ENCODE data around the gene PSMB8.

The PSMB8 gene

DNA sequence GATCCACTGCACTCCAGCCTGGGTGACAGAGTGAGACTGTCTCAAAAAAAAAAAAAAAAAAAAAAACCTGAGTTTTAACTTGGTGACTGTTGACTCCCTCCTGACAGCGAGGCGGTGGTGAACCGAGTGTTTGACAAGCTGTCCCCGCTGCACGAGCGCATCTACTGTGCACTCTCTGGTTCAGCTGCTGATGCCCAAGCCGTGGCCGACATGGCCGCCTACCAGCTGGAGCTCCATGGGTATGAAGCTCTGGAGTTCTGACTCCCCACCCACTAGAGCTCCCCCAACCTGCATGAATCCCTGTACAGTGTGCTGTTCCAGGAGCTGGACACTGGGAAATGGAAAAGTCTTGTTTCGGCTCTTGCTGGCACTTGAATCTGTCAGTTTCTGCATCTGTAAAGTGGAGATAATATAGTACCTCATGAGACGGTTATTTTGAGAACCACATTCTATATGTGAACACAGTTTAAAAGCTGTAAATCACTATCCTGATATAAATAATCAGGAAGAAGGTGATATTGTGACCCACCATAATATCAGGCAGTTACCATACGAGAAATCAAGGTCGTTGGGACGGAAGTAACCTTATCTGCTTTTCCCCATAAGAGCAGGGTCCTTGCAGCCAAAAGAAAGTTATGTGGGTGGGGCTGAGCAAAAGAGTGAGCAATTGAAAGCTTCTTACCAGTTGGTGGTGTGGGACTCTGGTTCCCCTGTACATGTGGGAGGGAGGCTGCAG is 13.5 kb upstream of the PSMB8 start:
- DNase-seq (ENCODE audit: low read depth): no peak

DNA sequence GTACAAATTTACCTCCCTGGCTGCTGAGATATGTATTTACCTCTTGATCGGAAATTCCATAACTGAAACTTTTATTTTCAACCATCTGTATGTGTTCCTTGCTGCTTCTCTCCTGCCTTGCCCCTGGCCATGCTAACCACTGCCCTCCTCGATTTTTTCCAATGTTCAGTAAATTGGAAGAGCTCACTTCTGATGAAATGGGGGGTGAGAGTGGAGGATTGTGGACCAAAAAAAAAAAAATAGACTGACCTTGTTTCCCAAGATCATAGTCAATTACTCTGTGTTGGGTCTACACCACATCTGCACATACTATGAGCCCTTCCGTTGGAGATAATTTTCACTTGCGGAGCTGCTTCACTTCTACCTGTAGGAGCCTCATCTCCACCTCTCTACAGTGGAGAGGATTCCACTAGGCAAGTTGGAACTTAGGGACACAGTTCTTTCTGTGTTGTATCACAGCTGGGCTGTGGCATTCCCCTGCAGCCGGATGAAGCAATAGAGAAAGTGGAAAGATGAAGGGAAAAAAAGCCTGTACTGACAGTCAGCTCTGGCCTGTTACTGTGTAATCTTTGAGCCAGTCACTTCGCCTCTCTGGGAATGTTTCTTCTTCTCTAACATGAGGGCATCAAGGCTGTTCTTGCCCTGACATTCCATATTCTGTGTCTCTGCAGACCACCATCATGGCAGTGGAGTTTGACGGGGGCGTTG is 11.8 kb upstream of the PSMB8 start:
- DNase-seq (ENCODE audit: low read depth): no peak

DNA sequence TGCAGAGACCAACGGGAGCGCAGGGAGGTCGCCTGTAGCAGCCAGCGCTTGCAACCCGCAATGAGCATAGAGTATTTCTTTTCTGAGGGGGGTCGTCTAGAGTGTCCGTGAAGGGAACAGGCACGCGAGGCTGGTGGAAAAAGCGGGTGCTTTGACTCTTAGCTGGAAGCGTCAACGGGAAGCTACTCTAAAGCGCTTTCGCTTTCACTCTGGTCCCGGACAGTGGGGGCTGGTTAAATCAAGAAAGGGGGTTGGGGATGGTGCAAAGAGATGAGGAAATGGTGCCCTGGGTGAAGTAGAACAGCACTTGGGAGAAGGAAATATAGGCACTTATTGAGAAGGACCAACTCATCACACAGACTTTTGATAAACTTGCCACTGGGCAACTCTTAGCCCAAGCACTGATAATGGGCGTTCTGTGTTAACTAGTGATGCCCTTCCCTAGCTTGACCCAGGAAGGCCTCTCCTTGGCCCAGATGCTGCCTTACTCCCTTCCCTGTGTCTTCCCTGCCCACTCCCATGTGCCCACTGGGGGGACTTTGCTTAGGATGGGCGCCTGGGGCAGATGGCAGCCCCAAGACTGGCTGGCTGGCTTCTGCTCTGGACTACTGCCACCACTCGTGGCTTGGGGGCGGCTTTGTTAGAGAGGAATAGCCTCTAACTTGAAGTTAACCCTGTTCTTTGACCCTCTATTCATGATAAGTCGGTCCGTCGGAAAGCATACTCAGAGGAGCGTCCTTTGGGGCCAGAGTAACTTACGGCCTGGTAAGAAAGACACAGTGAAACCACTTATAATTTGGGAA is 10.7 kb upstream of the PSMB8 start:
- DNase-seq (ENCODE audit: low read depth): peak; percentile 57

DNA sequence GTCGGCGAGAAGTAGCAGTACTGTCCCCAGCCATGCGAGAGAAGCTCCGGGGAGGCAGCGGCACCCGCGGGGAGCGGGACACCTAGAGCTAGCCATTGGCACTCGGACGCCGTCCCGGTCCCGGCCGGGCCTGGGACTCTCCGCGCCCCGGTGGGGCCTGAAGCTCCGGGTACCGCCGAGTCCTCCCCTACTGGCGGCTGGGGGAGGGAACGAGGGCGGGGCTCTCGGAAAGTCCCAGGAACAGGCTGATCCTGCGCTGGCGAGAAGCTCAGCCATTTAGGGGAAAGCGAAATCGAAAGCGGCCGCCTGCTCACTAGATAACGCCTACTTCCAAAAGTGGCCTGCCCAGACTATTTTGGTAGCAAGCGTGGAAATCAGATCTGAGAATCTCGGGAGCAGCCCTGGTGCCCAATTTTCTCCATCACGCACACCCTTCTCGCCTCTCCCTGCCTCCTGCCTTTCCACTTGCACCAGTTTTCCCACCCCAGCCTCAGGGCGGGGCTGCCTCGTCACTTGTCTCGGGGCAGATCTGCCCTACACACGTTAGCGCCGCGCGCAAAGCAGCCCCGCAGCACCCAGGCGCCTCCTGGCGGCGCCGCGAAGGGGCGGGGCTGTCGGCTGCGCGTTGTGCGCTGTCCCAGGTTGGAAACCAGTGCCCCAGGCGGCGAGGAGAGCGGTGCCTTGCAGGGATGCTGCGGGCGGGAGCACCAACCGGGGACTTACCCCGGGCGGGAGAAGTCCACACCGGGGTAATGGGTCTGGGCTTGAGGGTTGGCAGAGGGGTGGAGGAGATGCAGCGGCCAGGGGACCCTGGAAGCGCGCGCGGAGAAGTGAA is 9.9 kb upstream of the PSMB8 start, which contains the start of the genes PSMB9 and TAP1:
Gene PSMB9 (plus strand): TSS at position 652 of the 835 bp plus-strand sequence. CDS start 38 bp downstream, at position 690.
Gene TAP1 (minus strand): TSS at position 164 of the 835 bp plus-strand sequence. CDS start 68 bp downstream, at position 96.
- DNase-seq (ENCODE audit: low read depth): peak; percentile 95

DNA sequence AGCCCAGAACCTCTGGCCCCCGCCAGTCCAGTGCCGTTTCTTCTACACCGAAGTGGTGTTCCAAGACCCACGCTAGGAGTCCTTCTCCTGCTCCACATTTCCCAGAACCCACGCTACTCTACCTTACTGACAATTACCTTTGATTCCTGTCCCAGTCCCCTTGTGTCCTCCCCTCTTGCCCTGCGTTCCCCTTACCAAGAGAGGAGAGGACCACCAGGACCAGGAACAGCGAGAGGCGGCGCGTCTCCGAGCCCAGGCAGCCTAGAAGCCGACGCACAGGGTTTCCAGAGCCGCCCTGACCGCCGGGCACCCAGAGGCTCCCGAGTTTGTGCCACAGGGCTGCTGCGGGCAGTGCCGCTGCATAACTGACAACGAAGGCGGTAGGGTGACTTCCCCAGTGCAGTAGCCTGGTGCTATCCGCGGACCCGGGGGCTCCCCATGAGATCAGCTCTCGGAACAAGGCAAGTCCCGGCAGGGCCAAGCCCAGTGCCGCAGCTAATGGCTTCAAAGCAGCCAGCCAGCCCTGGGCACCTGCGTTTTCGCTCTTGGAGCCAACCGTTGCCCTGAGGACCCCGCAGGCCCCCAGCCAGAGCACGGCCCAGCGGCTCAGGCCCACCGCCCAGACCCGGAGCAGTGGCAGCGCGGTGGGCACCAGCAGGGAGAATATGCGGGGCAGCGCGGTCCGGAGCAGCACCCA is 9.1 kb upstream of the PSMB8 start:
- peak; percentile 54 for DNase-seq (ENCODE audit: low read depth)

DNA sequence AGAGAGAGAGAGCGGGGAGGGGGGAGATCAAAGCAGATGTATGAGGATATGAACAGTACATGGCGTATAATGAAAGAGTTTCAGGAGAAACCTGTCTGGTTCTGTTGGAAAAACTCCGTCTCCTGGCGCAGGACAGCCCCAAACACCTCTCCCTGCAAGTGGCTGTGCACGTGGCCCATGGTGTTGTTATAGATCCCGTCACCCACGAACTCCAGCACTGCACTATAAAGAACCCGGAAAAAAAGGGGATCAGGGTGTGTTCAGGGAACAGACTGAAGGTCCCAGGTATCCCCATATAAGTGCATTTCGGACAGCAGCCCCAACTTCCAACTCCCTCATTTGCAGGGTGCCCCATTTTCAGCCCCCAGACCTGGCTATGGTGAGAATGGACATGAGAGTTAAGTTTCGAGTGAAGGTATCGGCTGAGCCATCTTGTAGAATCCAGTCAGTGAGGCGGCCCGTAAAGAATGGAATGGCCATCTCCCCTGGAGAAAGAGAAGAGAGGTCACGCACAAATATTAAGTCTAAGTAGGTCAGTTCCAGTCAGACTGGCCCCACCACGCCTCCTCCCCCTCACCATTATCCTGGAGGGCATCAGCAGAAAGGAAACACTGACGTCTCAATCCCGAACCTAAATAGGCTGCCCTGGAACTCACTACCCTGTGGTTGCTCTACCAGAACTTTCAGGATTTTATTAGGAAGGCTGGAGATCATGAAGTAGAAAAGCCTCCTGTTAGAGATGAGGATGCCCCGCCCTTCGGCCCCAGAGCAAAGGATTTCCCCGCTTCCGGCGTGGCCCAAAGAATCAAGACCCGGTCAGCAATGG is 8.4 kb upstream of the PSMB8 start:
- DNase-seq (ENCODE audit: low read depth): peak; percentile 35

DNA sequence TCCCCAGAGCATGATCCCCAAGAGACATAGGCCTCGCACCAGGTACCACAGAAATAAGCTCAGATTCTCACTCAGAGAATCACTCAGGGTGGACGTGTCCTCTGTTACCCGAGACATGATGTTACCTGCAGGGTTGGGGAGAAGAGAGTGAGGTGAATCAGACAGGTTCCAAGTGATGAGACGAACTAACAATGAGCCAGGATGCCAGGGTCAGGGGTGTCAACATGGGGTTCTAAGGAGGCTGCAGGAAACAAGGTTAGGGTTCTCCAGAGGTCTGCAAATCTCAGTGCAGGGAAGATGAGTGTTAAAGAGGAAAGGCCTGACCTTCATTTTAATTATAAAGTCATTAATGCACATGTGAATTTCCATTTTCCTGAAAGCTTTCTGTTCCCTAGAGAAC is 7.2 kb upstream of the PSMB8 start:
- DNase-seq (ENCODE audit: low read depth): no peak

DNA sequence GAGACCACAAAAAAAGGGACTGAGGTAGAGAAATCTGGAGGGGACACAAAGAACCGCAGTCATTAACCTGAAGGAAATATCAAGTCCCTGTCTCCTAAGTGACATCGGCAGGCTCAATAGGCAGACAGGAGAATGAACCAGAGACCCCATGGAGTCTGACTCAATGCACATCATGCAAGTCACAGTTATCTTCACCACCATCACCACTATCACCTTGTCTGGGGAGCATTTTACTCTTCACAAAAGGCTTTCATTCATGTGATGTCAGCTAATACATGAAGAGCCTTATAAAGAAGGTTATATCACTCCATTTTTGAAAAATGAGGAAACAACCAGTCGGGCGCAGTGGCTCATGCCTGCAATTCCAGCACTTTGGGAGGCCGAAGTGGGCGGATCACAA is 5.3 kb upstream of the PSMB8 start:
- DNase-seq (ENCODE audit: low read depth): no peak

DNA sequence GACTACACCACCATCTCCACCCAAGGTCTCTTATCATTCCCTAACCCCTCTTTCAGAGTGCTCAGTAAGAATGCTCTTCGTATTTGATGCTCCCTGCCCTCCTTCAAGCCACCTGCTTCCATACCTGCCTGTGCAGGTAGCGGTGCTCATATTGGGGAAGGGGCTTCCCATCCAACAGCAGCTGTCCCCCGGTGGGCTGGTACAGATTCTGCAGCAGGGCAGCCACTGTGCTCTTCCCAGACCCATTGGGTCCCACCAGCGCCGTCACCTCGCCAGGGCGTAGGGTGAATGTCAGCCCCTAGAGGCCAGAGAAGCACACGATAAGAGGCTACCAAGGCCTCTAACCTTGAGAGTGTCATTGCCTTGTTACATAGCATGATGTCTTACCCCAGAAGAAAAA is 3.9 kb upstream of the PSMB8 start:
- DNase-seq (ENCODE audit: low read depth): no peak

DNA sequence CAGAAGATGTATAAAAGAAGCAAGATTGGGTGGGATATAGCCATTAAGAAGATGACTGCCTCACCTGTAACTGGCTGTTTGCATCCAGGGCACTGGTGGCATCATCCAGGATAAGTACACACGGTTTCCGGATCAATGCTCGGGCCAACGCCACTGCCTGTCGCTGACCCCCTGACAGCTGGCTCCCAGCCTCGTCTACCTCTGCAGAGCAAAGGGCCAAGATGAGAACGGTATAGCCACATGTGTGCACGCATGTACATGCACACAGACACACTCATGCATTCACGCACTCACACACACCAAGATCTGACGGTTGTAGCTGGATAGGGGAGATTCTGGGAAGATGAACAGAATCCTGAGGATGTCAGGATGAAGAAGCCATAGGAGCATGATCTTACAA is 3.2 kb upstream of the PSMB8 start:
- DNase-seq (ENCODE audit: low read depth): no peak

DNA sequence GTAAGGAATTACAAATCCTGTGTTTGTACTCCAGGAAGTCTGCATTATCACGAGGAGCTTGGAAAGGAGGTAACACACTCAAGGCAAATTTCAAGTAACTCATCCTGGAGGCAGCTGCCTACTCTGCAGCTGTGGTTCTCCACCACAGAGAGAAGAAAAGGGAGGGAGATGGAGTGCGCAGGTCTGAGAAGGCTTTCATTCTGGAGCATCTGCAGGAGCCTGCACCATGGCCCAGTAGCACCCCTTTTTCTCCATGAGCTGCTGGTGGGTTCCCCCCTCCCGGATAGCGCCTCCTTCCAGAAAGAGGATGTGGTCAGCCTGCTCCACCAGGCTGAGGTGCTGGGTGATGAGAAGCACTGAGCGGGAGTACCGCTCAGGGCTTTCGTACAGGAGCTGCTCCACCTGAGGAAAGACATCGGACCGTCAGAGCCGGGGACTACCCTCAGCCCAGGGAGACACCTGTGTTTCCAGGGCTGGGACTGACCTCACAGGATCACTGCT is 1.6 kb upstream of the PSMB8 start:
- no peak for DNase-seq (ENCODE audit: low read depth)

DNA sequence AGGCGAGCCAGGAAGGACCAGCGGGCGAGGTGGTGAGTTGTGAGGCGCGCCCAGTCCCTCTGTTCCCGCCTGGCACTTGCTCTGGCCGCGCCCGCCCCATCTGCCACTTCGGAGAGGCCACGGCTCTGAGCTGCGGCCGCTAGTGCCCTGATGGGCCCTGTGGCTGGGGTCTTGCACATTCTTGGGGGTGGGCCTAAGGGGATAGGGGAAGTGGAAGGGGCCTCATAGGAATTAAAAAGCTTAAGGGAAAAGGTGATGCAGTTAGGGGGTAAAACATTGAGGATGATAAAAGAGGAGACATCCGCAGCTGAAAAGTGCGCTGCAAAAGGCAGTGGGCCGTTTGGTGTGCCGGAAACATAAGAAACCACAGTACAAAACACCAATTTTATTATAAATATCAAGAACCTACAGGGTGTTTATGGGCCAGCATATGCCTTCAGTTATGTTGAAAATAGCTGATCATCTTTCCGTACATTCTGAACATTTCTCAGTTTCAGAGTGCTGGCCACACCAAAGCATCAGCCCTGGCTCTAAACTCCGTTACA is 1.1 kb upstream of the PSMB8 start:
- DNase-seq (ENCODE audit: low read depth): no peak

DNA sequence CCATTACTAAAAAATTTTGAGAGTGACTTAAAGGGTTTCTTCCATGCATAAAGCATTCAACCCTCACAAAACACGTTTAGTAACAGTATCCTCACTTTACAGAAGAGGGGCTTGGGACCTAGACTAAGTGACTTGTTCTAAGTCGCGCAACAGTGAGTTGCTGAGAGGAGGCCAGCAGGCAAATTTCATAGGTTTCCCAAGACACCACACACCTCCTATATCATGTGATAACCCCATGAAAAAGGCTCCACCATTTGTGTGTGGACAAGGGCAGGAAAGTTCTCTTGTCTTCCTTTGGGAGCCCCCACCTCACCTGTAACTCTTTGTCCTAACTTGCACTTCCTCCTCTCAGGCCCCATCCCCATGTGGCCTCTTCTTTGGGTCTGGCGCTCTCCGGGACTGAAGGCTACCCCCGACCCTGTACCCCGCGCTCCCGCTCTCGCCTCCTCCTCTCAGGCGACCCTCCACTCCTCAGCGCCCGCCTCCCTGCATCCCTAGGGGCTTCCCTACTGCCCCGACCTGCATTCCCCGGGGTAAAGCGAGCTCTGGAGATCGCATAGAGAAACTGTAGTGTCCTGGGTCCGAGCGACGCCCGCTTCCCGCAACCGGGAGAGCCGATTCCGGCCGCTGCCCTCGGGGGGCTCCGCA is 392 bp downstream of the PSMB8 start:
- no peak for DNase-seq (ENCODE audit: low read depth)

DNA sequence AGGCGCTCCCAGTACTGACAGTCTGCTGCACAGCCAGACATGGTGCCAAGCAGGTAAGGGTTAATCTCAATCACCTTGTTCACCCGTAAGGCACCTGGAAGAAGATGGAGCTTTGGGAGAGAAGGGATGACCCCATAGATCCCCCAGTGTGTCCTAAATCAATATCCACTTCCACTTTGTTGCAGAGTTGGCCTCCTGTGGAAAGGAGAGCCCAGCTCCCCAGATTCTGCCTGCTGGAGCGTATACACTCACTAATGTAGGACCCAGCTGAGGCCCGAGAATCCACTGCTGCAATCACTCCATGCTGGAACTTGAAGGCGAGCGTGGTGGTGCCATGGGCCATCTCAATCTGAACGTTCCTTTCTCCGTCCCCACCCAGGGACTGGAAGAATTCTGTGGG is 1.2 kb downstream of the PSMB8 start:
- DNase-seq (ENCODE audit: low read depth): no peak

DNA sequence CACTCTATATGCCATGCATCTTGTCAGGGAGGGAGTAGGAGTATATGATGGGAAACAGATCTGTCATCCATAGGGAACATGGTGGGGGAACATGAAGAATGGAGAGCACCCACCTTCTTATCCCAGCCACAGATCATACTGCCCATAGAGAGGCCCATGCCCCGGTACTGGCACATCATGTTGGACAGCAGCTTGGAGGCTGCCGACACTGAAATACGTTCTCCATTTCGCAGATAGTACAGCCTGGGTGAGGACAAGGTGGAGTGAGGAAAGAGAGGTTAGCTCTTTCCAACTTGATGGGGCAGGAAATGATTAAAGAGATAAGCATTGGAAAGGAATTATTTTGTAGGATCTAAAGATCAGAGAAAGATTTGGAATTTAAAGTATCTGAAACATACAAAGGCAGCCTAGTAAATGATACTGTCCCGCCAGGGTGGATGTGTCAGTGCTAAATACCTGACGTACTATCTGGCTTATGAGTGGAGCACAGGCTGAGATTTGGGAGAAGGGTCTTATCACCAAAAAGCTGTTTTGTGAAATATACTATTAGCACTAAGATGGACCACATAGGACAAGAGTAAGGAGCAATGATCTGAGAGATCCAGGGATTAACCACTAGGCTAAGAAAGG is 1.7 kb downstream of the PSMB8 start:
- no peak for DNase-seq (ENCODE audit: low read depth)

DNA sequence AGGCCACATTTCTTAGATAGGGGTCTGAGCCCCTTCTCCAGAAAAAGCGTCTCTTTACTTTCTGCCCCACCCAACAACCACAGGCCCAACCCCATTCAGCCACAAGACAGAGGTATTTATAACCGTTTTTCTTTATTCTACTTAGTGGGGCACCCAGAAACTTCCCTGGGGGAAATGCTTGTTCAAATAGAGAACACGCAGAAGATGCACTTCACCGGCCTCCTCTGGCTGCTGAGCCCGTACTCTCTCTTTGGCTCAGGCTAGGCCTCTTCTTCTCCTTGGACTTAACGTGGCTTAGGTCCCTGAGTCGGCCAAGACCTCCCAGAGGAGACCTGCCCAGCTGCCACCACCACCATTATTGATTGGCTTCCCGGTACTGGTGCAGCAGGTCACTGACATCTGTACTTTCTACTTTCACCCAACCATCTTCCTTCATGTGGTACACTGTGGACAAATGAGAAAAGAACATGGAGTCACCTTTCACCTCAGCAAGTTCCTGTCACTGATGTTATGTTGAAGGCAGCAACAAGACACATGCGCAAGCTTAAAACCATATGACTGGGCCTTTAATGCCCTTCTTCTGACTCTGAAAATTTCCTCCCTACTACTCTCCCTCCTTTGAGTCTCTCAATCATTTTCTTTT is 3.1 kb downstream of the PSMB8 start:
- DNase-seq (ENCODE audit: low read depth): no peak

DNA sequence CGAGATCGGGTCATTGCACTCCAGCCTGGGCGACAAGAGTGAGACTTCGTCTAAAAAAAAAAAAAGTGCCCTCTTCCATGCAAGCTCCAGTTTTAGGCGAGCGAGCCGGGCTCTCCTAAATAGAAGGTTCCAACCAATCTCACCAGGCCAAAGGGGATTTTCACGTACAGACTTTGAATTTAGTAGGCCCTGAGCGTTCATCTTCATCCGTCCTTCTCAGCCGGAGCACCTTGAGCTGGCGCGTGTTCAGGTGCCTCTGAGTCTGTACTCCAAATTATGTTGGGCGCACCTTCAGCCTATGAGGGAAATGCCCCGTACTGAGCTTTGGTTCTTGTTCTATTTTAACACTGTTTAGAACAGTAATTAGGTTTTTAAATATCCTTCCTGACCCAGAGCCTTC is 4.5 kb downstream of the PSMB8 start:
- no peak for DNase-seq (ENCODE audit: low read depth)
